ENCODE data around the gene FABP6.
"Not testable (repeated sequence)": the region's sequence is repeated elsewhere in the genome, so short reads cannot be mapped to it uniquely, and the experiment has no call there.

GRCh38 chr5:160249570-160249969 lies 20.3 kb downstream of the FABP6 start:
- TF ChIP-seq, protein P1, sequence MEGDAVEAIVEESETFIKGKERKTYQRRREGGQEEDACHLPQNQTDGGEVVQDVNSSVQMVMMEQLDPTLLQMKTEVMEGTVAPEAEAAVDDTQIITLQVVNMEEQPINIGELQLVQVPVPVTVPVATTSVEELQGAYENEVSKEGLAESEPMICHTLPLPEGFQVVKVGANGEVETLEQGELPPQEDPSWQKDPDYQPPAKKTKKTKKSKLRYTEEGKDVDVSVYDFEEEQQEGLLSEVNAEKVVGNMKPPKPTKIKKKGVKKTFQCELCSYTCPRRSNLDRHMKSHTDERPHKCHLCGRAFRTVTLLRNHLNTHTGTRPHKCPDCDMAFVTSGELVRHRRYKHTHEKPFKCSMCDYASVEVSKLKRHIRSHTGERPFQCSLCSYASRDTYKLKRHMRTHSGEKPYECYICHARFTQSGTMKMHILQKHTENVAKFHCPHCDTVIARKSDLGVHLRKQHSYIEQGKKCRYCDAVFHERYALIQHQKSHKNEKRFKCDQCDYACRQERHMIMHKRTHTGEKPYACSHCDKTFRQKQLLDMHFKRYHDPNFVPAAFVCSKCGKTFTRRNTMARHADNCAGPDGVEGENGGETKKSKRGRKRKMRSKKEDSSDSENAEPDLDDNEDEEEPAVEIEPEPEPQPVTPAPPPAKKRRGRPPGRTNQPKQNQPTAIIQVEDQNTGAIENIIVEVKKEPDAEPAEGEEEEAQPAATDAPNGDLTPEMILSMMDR (IDR thresholded peaks at IDR 0.05 in 8 of 11, conservative IDR thresholded peaks at IDR 0.05 in 3 of 11), result not testable (repeated sequence)
- not testable (repeated sequence) for TF ChIP-seq POLR2A, POLR2AphosphoS5 (IDR thresholded peaks at IDR 0.05)
